Left lung (tissue), 10 donors: ENCODE measurements around the gene HHAT. TPM values are rescaled to one million over a fixed set of nuclear protein-coding genes. Genes with fewer than 3 reads are reported as not detected.

Experiments used
- ATAC-seq: fragments of 200-7000 bp; cut with Tn5 transposase; one replicate; pipeline ENCODE4 v1.9.1; 2020; ENCODE audit warnings: moderate library complexity
- DNase-seq, 4 donors: peaks; one replicate each; pipeline ENCODE4 v3.0.0-alpha.2; 2013 to 2020
- H3K27ac ChIP-seq, 2 donors: fragments of 200-600 bp; sonication (generic) in 1 of 2; one replicate each; pipeline versions ENCODE4 v1.5.0 to v1.8.0; 2020 to 2021
- H3K27me3 ChIP-seq, 2 donors: fragments of 200-600 bp; sonication (generic) in 1 of 2; one replicate each; pipeline versions ENCODE4 v1.5.0 to v1.8.0; 2020 to 2021
- H3K36me3 ChIP-seq, 2 donors: fragments of 200-600 bp; sonication (generic) in 1 of 2; one replicate each; pipeline versions ENCODE4 v1.5.0 to v1.8.0; 2020 to 2021
- H3K4me1 ChIP-seq, 2 donors: fragments of 200-600 bp; one replicate each; pipeline ENCODE4 v1.8.0; 2021
- H3K4me3 ChIP-seq, 2 donors: fragments of 200-600 bp; sonication (generic) in 1 of 2; one replicate each; pipeline versions ENCODE4 v1.5.0 to v1.8.0; 2020 to 2021; ENCODE audit warnings: mild to moderate bottlenecking in 1 of 2
- H3K9me3 ChIP-seq, 2 donors: fragments of 200-600 bp; sonication (generic) in 1 of 2; one replicate each; pipeline versions ENCODE4 v1.5.0 to v1.8.0; 2020 to 2021
- CTCF ChIP-seq, 2 donors: fragments of 200-600 bp; sonication (generic) in 1 of 2; IDR thresholded peaks; one replicate each; pipeline versions ENCODE4 v1.5.0 to v1.8.0; 2021; ENCODE audit warnings: antibody characterized with exemption in 2 of 2
- intact Hi-C, 2 donors: fragments of 100-400 bp; cut with DNase I; formaldehyde crosslinking; loops; one replicate each; pipeline versions ENCODE4 v1.11.2 to v1.14.2; 2022
- polyA plus RNA-seq, 6 donors: library from polyadenylated mRNA; unstranded; fragments of 120-200 nt; gene quantifications; one replicate each; pipeline ENCODE4 v1.2.1, GENCODE V29; 2013; ENCODE audit not compliant: insufficient read length in 6 of 6
- total RNA-seq, 2 donors: library from RNA; stranded (reverse); fragmentation: NEBNext Ultra II Directional; extraction: Animal tissue kit (Norgen Biotek cat#: 25700); gene quantifications; one replicate each; pipeline ENCODE4 v1.2.1, GENCODE V29; 2021
- donor health status: DM: no; HTN: yes; CAD: no.
- donor health status: DM: no; HTN: no; CAD: no.

HHAT gene
- total and polyA plus RNA-seq, 8 donors: 3.4 to 12.3 (median 10.8) TPM

GRCh38 chr1:210523830-210524229 lies 195.1 kb downstream of the HHAT start:
- DNase-seq (no peak), ATAC-seq (no peak)
- TF ChIP-seq CTCF (IDR thresholded peaks at IDR 0.05): no peak
- H3K27me3 ChIP-seq: no peaks in the 10 kb centered on the region
- H3K36me3 ChIP-seq: no peaks in the 10 kb centered on the region
- H3K4me3 ChIP-seq: no peak overlapping the region
- no peaks in the 10 kb centered on the region for H3K4me1 ChIP-seq
- intact Hi-C loops: no loop called here
- H3K9me3 ChIP-seq: no peaks in the 10 kb centered on the region
- no peak overlapping the region for H3K27ac ChIP-seq

- intact Hi-C loops: no loop called here
Measured at GRCh38 chr1:210525716-210526454, 197.2 kb downstream of the HHAT start.

GRCh38 chr1:210527091-210527490 lies 198.4 kb downstream of the HHAT start:
- no peak for TF ChIP-seq CTCF (IDR thresholded peaks at IDR 0.05)
- no peaks in the 10 kb centered on the region for H3K4me1 ChIP-seq
- no peak for DNase-seq
- intact Hi-C loops: no loop called here
- ATAC-seq: no peak
- no peaks in the 10 kb centered on the region for H3K27me3 ChIP-seq
- no peaks in the 10 kb centered on the region for H3K9me3 ChIP-seq
- H3K4me3 ChIP-seq: no peak overlapping the region
- H3K27ac ChIP-seq: no peak overlapping the region
- no peaks in the 10 kb centered on the region for H3K36me3 ChIP-seq

More at GRCh38 chr1:210525716-210526454, 197.2 kb downstream of the HHAT start:
- no peak overlapping the region for H3K4me3 ChIP-seq
- H3K27ac ChIP-seq: no peak overlapping the region
- no peak for TF ChIP-seq CTCF (IDR thresholded peaks at IDR 0.05)
- no peaks in the 10 kb centered on the region for H3K36me3 ChIP-seq
- DNase-seq (peak in 1 of 4 donors; percentile 21), ATAC-seq (no peak)
- no peaks in the 10 kb centered on the region for H3K27me3 ChIP-seq
- no peaks in the 10 kb centered on the region for H3K9me3 ChIP-seq
- H3K4me1 ChIP-seq: no peaks in the 10 kb centered on the region

GRCh38 chr1:210531475-210532222 lies 202.9 kb downstream of the HHAT start:
- H3K4me1 ChIP-seq: no peaks in the 10 kb centered on the region
- TF ChIP-seq CTCF (IDR thresholded peaks at IDR 0.05): no peak
- intact Hi-C loops: no loop called here
- H3K27me3 ChIP-seq: no peaks in the 10 kb centered on the region
- no peak overlapping the region for H3K27ac ChIP-seq
- no peak overlapping the region for H3K4me3 ChIP-seq
- H3K9me3 ChIP-seq: no peaks in the 10 kb centered on the region
- no peak for ATAC-seq
- DNase-seq: no peak
- no peaks in the 10 kb centered on the region for H3K36me3 ChIP-seq

GRCh38 chr1:210532223-210532598 lies 203.5 kb downstream of the HHAT start:
- intact Hi-C loops: no loop called here
- no peak for TF ChIP-seq CTCF (IDR thresholded peaks at IDR 0.05)
- no peak for DNase-seq

More at GRCh38 chr1:210532223-210532598, 203.5 kb downstream of the HHAT start:
- ATAC-seq: no peak
- Histone ChIP-seq H3K27ac (no peak overlapping the region), H3K27me3 (no peaks in the 10 kb centered on the region), H3K9me3 (no peaks in the 10 kb centered on the region), H3K4me3 (no peak overlapping the region), H3K36me3 (no peaks in the 10 kb centered on the region), H3K4me1 (no peaks in the 10 kb centered on the region)
